Stimulated activated CD8-positive, alpha-beta memory T cell treated with anti-CD3 and anti-CD28 coated beads, Interleukin-12 subunit alpha, Interleukin-12 subunit beta, amount 100 ng/mL, for 4 hours (primary cell): ENCODE data around the gene CD99.

Source experiments
- DNase-seq: peaks from one replicate; pipeline ENCODE4 v3.0.0-alpha.2; 2020; ENCODE audit warnings: low read depth

Gene CD99

DNA sequence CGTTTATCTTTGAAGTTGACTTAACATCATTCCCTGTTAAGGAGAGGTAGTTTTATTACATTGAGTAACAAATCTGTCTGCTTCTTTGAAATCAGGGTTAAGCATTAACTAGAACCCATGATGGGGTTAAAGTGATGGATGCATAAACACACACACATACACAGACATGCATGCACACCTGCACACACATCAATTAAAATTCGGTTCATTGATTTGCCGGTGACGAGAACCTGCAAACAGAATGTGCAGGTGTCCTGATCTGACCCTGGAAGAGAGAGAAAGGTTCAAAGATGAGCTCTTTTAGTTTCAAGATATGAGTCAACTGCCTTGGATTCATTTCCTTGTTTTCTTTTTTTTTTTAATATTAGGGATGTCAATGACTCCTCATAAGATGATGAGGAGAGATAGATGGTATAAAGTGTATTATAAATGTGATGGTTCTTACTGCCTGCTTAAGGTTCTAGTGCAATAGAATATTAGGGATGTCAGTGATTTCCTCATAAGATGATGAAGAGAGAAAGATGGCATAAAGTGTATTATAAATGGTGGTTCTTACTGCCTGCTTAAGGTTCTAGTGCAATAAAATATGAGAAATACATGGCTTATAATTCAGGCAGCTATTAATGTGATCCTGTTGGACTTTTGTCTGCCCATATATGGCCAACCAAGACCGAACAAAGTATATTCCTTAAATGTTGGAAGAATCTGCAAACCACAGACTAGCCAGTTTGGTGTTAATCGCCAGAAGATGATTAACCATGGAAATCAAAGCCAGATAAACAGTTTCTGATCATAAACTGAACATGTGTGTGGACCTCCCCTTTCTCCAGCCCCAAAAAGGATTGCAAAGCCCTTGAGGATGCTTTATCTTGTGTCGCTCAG, 14.1 kb upstream of the CD99 start:
- no peak for DNase-seq

DNA sequence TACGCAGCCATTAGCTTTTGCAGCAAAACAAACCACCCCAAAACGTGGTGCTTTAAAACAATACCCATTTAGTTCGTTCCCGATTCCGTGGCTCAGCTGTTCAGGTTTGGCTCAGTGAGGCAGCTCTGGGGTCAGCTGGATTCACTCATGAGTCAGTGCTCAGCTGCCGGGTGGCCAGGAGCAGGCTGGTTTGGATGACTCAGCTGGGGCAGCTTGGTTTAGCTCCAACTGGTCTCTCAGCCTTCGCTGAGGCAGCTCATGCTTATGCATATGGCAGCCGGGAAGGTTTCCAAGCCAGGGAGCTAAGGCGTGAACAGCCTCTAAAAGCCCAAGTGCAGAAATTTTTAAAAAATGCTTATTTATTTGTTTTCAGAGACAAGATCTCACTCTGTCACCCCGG, 13.3 kb upstream of the CD99 start:
- no peak for DNase-seq

DNA sequence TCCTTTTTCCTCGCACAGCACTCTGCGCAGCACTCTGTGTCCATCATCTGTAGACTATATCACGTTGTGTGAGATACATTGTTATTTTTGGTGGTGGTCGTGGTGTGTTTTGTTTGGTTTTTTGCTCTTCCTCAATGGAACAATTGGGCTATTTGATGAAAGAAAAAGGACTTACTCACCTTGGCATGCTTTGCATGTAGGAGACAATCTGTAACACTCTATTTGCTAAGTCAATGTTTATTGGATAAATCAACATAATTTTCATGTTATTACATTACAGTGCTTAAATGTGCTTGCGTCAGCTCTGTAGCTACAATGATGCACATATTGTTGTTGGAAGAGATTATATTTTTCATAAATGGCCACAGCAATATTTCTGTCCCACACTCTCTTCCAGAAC, 12.5 kb upstream of the CD99 start:
- DNase-seq, result no peak

DNA sequence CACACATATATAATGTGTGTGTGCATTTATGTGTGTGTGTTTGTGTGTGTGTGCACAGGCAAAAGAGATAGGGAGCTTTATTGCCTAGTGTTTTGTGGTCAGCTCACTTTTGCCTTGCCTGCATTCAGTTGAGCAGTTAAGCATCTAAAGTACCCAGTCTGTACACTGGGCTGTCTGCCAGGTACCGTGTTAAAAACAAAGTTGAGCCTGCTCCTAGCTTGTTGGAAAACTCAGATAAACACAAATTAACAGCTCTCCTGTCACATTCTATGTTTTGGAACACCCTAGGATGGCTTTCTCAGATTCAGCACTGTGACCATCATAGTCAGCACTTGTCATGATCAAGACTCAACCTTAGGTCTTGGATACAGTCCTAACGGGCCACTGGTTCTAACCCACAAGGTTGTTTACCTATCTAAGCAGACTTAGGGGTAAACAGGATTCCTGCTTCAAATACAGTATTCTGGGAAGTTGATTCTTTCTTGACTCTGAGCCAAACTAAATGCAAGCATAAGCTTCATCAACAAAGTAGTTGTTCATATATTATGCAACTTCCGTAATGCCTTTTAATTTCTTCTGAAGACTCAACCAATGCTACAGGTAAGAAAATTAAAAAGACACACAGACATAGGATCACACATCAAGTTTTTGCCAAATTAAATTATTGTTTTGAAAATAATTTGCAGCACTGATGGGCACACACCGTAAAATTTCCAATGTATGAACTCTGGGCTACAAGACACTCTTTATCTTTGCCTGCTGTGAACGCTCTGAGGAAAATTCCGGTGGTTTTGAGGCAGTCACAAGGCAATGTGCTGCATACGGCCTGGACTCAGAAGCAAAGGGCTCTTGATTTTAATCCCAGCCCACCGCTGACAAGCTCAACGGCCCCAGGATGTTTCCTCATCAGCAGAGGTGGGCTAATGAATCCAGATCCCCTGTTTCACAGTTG, 11.3 kb upstream of the CD99 start:
- DNase-seq, result no peak

DNA sequence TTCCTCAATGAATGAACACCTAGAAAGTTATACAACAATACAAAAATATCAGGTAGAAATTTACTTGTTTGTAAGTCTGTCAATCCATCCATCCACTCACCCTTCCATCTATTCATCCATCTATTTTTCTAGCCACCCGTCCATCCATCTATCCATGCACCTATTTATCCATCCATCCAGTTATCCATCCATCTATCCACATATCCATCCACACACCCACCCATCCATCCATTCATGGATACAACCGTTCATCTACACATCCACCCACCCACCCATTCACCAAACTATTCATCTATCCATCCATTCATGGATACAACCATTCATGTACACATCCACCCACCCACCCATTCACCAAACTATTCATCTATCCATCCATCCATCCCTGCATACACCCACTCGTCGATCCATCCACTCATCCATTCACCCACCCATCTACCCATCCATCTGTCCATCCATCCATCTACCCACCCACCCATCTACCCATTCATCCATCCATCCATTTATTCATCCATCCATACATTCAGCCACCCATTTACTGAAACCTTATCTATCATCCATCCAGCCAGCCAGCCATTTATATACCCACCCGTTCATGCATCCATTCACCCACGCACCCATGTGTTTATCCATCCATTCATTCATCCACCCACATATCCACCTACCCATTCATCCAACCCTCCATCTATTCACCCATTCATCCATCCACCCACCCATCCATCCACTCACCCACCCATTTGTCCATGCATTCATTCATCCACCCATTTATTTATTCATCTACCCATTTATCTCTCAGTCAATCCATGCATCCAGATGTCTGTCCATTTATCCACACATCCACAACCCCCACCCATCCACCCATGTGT, 10.4 kb upstream of the CD99 start:
- DNase-seq, result no peak

DNA sequence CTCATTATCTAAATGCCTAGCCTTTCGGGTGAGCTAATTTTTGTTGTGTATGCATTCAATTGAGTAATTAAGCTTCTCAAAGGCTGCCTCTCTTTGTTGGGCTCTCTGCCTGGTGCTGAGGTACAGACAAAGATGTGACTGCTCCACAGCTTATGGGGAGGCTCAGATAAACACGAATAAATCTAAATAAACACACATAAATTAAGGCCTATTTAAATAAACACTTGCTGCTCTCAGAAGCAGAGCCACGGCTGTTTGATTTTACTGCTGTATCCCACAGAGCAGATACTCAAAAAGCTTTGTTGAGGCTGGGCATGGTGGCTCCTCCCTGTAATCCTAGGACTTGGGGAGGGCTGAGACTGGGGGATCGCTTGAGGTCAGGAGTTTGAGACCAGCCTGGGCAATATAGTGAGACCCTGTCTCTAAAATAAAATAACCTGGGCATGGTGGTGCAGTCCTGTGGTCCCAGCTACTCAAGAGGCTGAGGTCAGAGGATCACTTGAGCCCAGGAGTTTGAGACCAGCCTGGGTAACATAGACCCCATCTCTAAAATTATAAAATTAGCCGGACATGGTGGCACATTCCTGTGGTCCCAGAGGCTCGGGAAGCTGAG, 8.4 kb upstream of the CD99 start:
- DNase-seq, result no peak

DNA sequence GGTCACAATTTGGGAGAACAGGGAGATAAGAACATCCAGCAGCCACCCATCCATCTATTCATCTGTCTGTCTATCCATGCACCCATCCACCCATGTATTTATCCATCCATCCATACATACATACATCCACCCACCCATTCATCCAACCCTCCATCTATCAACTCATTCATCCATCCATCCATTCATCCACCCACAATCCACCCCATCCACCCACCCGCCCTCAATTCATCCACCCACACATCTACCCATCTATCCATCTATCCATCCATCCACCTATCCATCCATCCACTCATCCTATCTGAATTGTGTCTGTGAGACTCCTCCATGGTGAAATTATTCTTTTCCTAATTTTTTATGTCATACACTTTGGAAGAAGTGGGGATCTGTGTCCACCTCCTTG, 6.8 kb upstream of the CD99 start:
- no peak for DNase-seq

DNA sequence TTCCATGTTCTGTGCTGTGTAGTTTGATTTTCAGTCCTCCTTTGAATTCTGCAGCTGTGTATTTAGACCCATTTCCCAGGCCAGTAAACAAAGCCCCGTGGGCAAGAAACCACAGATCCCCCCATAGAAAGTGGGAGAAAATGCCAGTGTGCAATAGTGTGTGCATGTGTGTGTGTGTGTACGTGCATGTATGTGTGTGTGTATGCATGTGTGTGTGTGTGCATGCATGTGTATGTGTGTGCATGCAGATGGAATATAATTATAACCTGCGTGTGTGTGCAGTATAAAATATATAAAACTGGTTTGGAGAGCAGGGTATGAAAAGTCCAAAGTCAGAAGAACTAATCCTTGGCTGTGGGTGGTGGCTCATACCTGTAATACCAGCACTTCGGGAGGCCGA, 5.2 kb upstream of the CD99 start:
- no peak for DNase-seq

DNA sequence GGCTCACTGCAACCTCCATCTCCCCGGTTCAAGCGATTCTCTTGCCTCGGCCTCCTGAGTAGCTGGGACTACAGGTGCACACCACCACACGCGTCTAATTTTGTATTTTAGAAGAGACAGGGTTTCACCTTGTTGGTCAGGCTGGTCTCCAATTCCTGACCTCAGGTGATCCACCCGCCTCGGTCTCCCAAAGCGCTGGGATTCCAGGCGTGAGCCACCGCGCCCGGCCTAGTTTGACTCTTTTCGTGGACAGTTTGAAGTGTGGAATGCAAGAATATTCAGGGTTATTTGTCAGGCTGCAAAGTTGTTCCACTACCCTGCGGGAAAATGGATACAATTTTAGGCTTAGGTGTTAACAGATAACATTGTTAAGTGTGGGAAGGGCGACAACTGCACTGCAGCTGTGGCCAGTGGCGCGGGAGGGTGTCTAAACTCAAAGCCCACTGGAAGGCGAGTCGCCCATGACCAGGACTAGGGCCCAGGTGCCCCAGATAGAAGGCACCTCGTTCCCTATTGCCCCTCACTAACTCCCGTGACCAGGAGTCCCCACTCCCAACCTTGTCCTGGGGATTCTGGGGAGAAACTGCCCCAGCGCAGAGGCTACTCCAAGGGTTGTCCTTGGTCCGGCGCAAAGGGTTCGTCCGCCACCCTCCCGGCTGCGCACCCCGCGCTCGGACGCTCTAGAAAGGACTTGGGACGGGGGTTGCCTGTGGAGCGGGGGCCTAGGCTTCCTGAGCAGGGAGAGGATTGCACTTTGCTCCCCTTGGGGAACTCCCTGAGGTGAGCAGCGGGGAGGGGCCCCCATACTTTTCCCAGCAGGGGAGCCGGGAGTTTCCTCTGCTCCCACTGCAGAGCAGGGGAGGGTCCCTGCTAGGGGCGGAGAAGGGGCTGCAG, 1.1 kb upstream of the CD99 start:
- DNase-seq, result no peak

DNA sequence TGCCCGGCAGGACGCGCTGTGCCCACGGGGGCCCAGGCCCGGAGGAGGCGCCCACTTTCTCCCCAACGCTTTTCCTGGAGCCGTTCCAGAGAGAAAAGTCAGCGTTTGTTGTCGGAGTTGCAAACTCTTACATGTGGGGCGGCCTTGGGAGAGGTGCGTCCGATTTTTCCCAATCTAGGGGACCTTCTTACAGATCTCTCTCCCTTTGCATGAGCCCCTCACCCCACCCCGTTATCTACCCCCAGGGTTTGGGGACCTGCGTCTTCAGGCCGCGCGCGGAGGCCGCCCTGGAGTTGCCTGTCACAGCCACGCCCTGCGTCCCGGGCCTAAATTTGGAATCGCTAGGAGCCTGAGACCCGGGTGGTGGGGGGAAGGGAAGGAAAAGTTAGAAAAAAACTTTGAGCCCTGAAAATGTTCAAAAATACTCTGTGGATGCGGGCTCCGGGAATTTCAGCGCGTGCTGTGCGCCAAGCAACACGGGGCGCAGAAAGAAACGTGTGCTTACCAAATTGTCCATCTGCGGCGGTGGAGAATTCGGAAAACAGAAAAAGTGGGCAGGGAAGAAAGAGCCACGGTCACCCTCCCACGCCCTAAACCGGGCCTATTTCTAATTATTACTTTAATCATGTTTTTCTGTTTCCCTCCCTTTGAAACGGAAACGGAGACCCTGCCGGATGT, 587 bp downstream of the CD99 start:
- no peak for DNase-seq

DNA sequence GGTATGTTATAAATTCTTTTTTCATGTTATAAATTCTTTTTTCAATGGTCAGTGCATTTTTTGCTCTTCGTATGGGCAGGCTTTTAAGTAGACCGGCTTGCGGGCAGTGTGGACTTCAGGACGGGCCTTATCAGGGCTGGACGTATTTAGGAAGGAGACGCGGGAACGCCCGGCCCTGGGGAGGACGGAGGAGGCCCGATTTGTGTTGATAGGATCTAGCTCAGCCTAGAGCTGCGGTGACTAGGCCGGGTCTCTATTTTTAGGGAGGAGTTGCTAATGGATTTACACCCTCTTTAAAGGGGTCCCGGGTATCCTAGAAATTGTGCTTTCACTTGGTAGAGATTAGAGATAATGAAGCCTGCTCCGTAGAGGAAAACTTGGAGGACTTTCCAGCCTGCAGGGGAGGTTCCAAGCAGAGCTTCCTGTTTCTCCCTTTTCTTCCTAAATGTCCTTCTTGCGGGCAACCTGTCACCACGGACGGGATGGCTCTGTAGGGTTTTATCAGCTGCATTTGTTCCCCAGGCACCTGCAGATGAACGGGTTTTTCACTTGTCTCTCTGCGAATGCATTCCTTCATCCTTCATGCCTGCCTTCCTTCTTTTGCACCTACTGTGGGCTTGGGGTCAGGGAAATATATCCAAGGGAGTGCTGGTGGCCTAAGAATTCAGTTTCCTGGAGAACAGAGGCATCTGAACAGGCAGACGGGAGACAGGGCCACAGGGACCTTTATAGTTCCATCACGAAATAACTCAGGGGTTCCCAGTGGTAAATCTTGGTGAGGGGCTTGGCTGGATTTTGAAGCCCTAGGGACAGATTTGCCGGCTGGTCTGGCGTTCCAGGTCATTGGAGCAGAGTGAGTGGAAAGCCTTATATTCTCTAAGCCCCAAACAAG, 1.4 kb downstream of the CD99 start:
- DNase-seq, result no peak

DNA sequence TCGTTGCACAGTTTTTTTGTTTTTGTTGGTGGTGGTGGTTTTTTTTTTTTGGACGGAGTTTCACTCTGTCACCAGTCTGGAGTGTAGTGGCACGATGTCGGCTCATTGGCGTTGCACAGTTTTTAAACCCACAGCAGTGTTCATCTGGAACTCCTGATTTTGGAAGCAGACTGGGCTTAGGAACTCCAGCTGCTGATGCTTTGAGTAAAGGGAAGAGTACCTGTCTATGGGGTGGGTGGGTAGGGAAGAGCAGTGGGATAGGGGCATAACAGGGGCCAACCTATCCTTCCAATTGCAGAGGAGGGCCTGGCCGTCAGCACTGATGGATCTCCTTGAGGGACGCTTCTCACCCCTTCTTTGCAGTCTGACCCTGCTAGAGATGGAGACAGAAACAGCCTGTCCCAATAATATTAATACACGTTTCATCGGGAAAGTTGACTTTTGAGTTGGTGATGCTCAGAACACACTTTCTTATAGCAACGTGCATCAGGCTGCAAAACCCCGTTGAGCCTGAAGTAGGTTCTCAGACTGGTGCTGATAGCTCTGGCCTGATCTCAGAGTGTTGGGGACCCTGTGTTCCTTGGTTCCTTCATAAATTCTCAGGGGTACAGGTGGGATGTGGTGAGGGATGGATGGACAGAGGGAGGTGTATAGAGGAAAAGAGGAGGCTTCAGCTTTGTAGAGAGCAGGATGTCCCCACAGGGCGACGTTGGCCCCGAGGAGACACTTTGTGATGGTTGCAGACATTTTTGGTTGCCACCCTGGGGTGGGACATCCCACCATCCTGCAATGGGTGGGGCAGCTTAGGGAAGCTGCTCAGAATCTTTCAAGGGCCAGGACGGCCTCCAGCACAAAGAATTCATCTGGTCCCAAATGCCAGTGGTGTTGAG, 2.3 kb downstream of the CD99 start:
- DNase-seq, result no peak

DNA sequence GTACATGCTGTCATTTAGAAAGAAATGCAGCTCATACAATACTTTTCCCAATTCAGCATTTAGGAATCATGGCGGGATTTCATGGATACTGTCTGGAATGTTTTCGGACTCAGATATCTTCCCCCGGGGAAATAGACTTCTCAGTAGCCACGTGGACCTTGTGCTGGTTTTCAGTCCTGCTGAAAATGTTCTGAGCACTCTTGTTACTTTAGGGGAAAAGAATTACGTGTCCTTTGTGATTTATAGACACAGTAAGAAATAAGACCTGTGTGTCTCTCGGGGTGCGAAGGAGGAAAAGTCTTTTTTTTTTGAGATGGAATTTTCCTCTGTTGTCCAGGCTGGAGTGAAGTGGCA, 3.8 kb downstream of the CD99 start:
- no peak for DNase-seq

DNA sequence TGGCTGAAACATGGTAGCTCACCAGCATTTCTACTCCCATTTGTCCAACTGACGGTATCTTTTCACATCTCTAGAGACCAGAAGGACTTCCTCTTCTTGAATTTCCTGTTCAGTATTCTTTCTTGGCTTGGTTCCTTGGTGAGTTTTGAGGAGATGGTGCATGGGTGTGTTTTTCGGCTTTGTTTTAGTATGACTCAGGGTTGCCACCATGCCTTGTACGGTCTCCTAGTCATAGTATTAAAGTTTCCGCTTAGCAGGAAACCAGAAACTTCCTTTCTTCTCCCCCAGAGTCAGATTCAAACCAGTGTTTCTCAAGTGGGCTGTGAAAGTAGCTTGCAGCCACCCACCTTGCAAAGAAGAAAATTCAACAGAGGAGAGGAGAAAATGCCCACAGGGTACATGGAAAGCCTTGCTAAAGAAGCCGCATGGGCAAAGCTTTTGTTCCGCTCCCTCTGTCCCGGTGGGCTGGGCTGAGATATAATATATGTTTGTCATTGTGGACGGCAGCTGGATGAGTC, 5.7 kb downstream of the CD99 start:
- DNase-seq, result peak; percentile 36

DNA sequence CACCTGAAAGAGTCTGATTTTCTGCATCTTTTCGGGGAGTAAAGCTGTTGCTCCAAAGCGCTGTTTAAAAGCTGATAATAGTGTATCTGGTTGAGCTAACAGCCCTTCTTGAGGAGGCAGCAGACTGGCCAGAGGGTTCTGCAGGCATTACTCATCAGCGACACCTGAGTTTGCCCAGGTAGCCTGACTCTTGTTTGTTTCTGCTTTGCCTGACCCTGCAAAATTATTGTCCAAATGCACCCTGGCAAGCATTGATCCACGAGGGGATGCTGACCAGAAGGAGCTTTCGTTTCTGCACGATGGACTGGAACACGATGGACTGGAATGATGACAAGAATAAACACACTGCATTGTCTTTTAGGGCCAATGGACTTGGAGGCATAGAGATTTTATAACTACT, 6.2 kb downstream of the CD99 start:
- no peak for DNase-seq

DNA sequence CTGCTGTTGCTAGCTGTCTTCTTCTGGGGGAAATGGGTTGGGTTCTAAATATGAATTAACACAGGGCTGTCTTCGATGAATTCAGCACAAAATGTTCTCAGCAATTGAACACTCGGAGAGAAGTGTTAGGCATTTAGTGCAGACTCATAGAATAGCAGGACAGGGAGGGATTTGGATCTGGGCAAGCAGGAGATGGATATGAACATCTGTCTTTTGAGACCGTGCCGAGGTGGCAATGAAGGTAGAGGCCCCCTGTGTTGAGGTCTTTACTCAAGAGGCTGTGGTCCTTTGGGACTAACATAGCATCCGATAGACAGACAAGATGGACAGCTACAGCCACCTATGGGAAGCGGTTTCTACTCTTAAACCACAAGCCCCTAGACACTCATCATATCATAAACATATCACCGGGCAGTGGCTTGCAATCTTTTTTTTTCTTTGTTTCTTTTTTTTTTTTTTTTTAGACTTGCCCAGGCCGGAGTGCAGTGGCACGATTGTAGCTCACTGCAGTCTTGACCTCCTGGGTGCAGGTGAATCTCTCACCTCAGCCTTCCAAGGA, 6.7 kb downstream of the CD99 start:
- DNase-seq, result no peak

DNA sequence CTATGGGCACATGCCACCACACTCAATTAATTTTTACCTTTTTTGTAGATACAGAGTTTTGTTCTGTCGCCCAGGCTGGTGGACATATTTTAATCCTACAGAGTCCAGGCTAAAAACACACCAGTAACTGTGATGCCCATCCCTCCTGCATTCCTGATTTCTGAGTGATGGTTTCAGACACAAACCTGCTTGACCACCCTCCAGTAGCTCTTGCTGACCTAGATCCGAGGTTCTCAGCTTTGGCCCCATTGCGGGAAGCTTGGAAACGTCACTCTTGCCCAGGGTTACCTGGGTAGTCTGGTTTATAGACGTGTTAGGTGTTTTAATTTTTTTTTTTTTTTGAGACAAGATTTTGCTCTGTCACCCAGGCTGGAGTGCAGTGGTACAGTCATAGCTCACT, 7.5 kb downstream of the CD99 start:
- DNase-seq, result no peak

DNA sequence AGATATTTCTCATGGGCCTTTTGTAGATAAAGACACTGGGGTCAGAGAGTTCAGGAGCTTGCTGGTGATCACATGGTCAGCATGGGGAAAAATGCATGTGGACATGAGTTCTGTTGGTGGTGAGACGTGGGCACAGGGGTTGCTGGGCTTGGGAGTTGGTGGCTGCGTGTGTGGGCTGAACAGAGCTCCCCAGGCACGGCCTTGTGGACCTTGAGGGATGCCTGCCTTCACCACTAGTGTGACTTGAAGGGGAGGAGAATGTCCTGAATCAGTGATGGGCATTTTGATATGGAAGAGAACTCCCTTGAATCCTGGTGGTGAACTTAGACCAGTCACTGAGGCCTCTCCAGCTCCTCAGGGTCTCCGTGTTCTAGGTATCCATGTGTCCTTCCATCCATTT, 8.9 kb downstream of the CD99 start:
- DNase-seq, result no peak
